HG02884 (cell line): Measurements from ENCODE around the gene CCDC85C.

Experiments used
- ATAC-seq: cut with Tn5 transposase; IDR thresholded peaks from one replicate; pipeline ENCODE4 v1.9.1; 2021; ENCODE audit warnings: mild to moderate bottlenecking, moderate library complexity; ENCODE audit not compliant: unreplicated experiment

Gene CCDC85C

DNA sequence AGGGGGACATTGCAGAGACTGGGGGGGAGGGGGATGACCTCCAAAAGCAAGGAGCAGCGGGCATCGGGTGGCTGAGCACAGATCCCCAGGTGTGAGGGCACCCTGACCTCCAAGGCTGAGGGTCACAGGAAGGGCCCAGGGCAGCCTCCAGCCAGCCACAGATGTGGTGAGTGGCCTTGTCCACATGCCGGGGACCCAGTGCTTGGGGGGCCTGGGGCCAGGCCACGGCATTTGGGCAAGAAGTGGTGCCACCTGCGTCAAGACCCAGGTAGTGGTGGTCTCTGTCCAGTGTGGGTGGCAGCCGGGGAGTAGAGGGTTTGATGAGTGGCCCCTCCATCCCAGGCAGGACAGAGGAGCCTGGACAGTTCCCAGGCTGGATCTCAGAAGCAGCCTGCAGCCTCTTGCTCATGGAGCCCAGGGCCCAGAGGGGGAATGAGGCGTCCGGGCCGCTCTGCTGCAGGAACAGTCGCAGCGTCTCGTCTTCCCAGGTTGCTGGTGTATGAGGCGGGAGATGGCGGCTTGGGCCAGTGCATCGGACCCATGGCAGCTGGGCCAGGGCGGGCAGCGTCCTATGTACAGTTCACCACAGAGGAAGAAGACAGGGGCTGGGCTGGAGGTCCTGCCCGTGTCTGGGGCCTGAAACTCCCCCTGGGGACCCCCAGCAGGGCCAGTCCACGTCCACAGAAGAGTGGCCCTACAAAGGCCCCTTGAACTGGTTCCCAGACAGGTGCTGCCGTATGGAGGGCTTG lies 89.3 kb downstream of the CCDC85C start:
- ATAC-seq: no peak

- ATAC-seq: no peak
These were observed 90.0 kb downstream of the CCDC85C start for GRCh38 chr14:99513946-99514551.

DNA sequence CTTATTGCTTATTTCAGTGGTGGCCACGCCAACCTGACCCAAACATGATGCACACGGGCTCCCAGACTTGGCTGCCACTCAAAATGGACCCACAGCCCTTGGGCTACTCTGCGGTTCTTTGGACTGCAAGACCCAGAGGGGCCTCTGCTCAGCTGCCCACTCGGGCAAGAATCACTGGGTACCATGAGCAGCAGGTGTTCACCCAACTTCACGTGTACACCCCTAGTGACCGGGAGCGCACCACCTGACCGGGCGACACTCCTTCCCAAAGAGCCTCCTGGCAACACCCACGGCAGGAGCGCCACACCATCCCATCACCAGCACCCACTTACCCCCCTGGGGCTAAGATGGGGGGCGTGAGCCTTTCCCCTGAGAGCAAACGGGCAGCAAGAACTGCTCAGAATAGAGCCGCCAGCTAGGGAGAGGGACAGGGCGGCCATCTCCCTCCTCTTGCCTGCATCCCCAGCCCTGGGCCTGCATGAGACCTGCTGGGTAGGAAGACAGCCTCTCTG lies 90.8 kb downstream of the CCDC85C start:
- no peak for ATAC-seq

- ATAC-seq: no peak
These were observed 91.3 kb downstream of the CCDC85C start for GRCh38 chr14:99512571-99513182.

GRCh38 chr14:99512110-99512449 lies 91.9 kb downstream of the CCDC85C start:
- ATAC-seq: no peak

- ATAC-seq: no peak
These were observed 92.4 kb downstream of the CCDC85C start for GRCh38 chr14:99511421-99512109.

DNA sequence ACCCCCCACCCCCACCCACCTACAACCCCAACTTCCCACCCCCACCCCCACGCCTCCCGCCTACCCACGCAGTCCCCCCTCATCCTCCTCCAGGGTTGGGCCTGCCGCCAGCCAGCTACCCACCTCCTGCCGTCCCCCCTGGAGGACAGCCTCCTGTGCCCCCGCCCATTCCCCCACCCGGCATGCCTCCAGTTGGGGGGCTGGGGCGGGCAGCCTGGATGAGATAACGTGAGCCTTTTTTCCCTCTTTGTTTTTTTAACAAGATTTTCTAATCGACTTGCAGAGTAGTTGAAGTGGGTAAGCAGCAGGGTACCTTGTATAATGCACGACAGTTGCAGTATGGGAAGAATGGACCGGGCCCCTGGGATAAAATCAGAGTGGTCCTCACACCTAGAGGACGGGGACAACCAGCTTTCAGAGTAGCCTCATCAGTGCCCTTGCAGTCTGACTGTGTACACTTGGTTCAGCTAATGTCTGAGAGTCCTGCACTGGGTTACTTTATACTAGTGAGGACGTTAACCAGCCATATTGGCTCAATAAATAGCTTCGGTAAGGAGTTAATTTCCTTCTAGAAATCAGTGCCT lies 93.4 kb downstream of the CCDC85C start:
- no peak for ATAC-seq

DNA sequence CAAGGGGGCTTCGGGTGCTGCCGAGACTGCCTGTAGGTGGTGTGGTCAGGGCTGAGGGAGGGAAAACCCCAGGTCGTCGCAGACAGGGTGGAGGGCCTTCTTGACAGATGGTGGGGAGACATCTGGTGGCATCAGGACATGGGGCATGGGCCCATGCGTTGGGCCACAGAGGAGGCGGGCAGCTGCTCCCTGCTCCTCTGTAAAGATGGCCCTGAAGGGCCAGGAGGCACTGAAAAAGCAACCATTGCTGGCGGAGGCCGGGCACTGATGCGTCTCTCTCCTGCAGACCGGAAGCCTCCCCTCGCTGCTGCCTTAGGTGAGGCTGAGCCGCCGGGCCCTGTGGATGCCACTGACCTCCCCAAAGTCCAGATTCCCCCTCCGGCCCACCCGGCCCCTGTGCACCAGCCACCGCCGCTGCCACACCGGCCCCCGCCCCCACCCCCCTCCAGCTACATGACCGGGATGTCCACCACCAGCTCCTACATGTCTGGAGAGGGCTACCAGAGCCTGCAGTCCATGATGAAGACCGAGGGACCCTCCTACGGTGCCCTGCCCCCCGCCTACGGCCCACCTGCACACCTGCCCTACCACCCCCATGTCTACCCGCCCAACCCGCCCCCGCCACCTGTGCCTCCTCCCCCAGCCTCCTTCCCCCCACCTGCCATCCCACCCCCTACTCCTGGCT lies 94.0 kb downstream of the CCDC85C start:
- ATAC-seq: no peak

DNA sequence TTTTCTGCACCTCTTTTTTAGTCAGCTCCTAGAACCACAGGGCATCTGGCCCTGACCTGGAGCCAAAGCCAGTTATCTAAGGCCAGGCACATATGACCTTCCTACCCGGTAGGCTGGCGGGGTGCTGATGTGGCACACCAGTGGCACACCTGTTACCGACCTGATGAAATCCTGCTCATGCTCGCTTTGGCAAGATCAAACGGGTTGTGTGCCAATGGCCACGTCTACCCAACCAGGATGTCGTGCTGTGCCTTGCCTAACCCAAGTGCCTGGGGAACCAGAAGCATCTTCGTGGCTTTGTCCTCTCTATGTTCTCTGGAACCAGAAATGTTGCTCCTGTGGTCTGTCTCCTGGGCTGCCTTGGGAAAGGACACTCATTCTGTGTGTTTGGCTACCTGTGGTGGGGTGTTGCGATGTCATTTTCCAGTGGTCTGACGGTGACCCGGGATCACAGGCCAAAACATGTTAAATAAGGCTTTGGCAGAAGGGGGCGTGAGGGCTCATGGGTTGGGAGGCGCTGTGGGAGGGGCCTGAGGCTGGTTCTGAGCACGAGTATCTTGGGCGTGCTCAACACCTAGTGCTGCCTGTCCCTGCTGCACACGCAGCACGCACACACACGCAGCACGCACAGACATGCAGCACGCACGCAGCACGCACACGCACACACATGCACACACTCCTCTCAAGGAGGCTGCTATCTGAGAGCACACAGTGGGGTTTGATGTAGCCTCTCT lies 94.9 kb downstream of the CCDC85C start:
- no peak for ATAC-seq

DNA sequence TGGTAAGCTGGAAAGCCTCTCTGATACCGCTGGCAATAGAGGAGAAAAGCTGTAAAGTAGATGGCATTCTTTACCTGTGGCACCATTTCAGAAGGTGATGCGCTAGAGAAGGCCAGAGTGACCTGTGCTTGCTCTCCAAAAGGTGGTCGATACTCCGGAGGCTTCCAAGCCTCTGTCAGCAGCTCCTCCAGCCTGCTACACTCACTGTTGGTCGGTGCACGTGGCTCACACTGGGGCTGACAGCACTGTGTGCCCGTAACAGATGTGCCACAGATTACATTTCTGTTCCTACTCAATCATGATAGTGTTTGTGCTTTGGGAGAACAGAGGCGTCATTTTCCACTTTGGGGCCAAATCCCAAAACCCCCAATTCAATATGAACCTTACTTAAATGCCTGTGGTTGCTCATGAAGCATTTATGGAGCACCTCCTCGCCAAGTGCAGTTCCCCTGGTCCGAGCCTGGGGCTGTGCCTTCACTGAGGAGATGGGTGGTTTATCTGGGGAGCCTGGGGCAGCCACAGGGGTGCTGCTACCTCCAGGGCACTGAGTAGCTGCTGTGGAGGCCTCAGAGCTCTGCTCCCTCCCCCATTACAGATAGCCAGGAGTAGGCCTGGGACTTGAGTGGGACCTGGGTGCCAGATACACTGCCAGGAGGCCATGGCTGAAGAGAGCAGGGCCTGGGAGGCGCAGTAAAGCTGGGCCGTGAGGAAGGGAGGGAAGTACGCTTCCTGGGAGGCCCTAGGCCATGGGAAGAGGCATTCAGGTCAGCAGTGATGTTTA lies 96.0 kb downstream of the CCDC85C start:
- no peak for ATAC-seq

- ATAC-seq: no peak
These were observed 97.7 kb downstream of the CCDC85C start for GRCh38 chr14:99506276-99506675.

GRCh38 chr14:99505089-99505488 lies 98.9 kb downstream of the CCDC85C start:
- no peak for ATAC-seq

- ATAC-seq: no peak
These were observed 100.1 kb downstream of the CCDC85C start for GRCh38 chr14:99503848-99504453.

DNA sequence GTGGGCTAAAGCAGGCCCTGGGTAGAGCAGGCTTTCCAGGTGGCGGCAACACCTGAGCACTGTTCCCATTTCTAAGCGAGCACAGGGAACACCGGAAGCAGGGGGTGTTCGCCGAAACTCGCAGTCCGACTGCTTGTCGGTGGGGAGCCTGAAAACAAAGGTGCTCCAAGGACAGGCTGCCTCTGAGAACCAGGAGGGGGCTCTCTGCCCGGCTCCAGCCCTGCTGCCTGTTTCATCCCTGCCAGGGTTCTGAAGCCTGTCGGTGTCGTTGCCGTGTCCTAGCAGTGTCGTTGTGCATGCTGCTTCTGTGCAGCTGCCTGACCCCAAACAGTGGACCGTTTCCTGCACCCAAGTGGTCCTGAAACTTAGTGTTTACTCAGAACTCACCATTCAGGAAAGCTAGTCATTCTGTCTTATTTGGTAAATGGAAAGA lies 101.0 kb downstream of the CCDC85C start:
- ATAC-seq: no peak

- ATAC-seq: no peak
These were observed 106.1 kb downstream of the CCDC85C start for GRCh38 chr14:99497894-99498293.

- no peak for ATAC-seq
These were observed 106.7 kb downstream of the CCDC85C start for GRCh38 chr14:99497341-99497740.

- ATAC-seq: no peak
These were observed 119.9 kb downstream of the CCDC85C start for GRCh38 chr14:99484106-99484505.

- no peak for ATAC-seq
These were observed 122.3 kb downstream of the CCDC85C start for GRCh38 chr14:99481745-99482099.
